Astrocyte of the spinal cord (primary cell): ENCODE measurements around the gene XPO4.
"Not testable (repeated sequence)": the region's sequence is repeated elsewhere in the genome, so short reads cannot be mapped to it uniquely, and the experiment has no call there.

Source experiments
- DNase-seq: peaks from one replicate; pipeline ENCODE4 v3.0.0; 2011; ENCODE audit warnings: low read depth, low spot score
- H3K4me3 ChIP-seq: 2 replicates; pipeline ENCODE4 v1.5.1; 2011; ENCODE audit warnings: low read depth, mild to moderate bottlenecking, low read length, moderate library complexity
- in situ Hi-C: cut with HindIII; loops from 2 replicates; pipeline ENCODE4 v1.10.0; 2017; ENCODE audit warnings: low sequenced_read_pairs
- TF ChIP-seq, protein P1 (sequence below): IDR thresholded peaks from 2 replicates; pipeline ENCODE4 v1.5.1; 2012; ENCODE audit warnings: low read depth, mild to moderate bottlenecking, low read length, inconsistent platforms

The XPO4 gene

DNA sequence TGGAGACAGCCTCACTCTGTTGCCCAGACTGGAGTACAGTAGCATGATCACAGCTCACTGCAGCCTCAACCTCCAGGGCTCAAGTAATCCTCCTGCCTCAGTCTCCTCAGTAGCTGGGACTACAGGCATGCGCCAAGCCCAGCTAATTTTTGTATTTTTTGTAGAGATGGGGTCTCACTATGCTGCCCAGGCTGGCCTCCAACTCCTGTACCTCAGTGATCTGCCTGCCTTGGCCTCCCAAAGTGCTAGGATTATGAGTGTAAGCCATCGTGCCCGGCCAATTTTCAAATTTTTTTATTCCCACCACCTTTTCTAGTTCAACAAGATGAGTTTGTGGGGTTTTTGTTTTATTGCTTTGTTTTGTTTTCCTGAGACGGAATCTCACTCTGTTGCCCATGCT lies 31.7 kb downstream of the XPO4 start:
- H3K4me3 ChIP-seq = no peak overlapping the region
- TF ChIP-seq, protein P1, sequence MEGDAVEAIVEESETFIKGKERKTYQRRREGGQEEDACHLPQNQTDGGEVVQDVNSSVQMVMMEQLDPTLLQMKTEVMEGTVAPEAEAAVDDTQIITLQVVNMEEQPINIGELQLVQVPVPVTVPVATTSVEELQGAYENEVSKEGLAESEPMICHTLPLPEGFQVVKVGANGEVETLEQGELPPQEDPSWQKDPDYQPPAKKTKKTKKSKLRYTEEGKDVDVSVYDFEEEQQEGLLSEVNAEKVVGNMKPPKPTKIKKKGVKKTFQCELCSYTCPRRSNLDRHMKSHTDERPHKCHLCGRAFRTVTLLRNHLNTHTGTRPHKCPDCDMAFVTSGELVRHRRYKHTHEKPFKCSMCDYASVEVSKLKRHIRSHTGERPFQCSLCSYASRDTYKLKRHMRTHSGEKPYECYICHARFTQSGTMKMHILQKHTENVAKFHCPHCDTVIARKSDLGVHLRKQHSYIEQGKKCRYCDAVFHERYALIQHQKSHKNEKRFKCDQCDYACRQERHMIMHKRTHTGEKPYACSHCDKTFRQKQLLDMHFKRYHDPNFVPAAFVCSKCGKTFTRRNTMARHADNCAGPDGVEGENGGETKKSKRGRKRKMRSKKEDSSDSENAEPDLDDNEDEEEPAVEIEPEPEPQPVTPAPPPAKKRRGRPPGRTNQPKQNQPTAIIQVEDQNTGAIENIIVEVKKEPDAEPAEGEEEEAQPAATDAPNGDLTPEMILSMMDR = no peak
- no peak for DNase-seq
- in situ Hi-C loops = no loop called here

DNA sequence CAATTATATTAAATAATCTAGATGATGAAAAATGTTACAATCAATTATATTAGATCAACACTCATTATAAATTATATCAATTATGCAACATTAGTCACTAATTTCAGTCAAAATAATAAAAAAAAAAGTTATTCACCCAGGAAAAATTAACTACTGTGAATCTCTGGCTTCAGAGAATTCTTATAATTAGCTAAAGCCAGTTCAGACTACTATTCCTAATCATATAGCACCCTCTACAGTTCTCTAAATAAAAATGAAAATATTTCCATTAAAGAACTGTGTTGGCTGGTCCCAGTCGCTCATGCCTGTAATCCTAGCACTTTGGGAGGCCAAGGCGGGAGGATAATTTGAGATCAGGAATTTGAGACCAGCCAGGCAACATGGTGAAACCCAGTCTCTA lies 33.0 kb downstream of the XPO4 start:
- TF ChIP-seq, protein P1 = peak; percentile 10
- DNase-seq = no peak
- in situ Hi-C loops = no loop called here
- no peak overlapping the region for H3K4me3 ChIP-seq

DNA sequence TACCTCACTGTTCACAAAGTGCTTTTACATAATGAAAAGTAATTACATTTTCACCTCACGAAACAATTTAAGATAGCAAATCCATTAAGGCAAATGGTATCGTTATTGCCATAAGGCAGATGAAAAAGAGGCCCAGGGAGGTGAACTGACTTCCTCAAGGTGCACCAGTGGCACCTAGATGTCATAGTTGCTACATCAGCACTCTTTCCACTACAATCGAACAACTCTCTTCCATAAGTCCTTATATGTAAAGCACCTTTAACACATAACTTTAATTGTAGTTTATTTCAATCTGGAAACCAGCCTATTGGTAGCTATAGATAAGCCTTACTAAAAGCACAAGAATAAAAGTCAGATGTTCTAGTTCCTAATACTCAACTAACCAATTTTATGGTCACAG lies 35.1 kb downstream of the XPO4 start:
- in situ Hi-C loops = no loop called here
- TF ChIP-seq, protein P1 = no peak
- H3K4me3 ChIP-seq = no peak overlapping the region
- DNase-seq = no peak

DNA sequence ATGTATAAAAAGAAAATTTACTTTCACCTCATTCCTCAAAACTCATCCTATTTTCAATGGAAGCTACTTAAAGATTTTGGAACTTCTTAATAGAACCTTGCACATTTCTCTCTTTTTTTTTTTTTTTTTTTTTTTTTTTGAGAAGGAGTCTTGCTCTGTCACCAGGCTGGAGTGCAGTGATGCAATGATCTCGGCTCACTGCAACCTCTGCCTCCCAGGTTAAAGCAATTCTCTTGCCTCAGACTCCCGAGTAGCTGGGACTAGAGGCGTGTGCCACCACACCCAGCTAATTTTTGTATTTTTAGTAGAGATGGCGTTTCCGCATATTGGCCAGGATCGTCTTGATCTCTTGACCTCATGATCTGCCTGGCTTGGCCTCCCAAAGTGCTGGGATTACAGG lies 40.9 kb downstream of the XPO4 start:
- in situ Hi-C loops = not testable (repeated sequence)

DNA sequence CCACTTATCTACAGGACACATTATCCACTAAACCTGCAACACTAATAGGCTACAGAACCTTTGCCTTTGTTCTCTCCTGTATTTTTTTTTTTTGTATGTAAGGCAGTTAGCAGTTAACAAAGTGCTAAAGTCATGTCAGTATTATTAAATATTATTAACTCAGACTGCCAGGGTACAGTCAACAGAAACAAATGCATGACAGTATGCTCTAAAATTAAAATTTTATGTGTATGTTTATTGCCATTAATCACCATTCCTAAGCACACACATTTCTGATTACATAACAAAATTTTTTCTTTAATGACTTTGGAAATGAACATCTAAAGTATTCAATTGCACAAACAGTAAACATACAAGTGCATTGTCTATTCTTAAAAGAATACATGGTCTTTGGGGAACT lies 41.7 kb downstream of the XPO4 start:
- in situ Hi-C loops = no loop called here
- H3K4me3 ChIP-seq = no peak overlapping the region
- TF ChIP-seq, protein P1 = no peak
- DNase-seq = no peak

More for the DNA sequence above, 40.9 kb downstream of the XPO4 start:
- not testable (repeated sequence) for H3K4me3 ChIP-seq, DNase-seq

DNA sequence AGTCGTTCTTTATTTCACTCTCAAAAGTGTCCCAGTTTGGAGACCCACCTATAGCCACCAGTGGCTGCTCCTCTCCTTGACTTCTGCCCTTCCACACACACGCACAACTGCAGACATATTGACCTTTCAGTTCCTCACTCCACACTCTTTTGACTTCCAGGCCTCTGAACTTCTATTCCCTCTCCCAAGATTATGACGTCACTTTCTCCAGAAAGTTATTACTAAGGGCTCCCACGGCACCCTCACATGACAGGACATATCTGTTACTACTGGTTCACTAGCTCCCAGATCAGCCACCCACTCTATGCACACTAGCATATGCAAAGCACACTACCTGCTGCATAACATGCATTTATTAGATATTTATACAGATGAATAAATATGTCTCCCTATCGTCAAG lies 45.9 kb downstream of the XPO4 start:
- TF ChIP-seq, protein P1 = no peak
- H3K4me3 ChIP-seq = no peak overlapping the region
- no peak for DNase-seq
- in situ Hi-C loops = no loop called here

DNA sequence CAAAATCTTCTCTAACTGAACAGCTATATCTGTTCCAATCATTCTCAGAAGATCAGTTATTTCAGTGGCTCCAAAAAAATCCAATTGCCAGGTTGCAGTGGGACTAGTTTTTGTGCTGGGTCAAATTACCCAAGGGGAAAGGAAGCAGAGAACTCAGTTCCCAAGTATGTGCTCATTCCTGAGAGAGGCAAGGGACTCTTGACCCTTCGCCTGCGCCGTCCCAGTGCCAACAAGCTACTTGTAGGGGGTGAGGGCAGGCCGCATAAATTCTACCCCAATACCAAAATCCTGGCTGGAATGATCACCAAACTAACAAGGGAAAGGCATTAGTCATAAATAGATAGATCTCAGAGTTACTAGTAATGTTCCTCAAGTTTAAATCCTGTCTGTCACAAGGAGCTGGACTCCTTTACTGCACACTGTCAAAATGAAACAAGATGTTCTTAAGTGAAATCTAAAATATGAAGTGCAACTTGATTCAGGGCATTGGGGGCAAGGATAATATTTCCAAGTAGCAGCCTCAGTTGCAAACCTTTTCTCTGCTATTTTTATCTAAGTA lies 50.6 kb downstream of the XPO4 start:
- in situ Hi-C loops = no loop called here
- DNase-seq = no peak
- H3K4me3 ChIP-seq = no peak overlapping the region
- TF ChIP-seq, protein P1 = no peak
